Breast epithelium (tissue), 4 donors: ENCODE data around the gene ISG20. TPM values are rescaled to one million over a fixed set of nuclear protein-coding genes. Genes with fewer than 3 reads are reported as not detected.

Experiments
- DNase-seq, 2 donors: peaks; one replicate each; pipeline ENCODE4 v3.0.0-alpha.2; 2019; ENCODE audit warnings: low spot score in 2 of 2
- H3K27ac ChIP-seq, 2 donors: fragments of 200-600 bp; sonication (generic) in 1 of 2; one replicate each; pipeline ENCODE4 v1.5.1; 2016 to 2019; ENCODE audit warnings: mild to moderate bottlenecking in 1 of 2
- H3K27me3 ChIP-seq, 2 donors: fragments of 200-600 bp; sonication (generic) in 1 of 2; one replicate each; pipeline versions ENCODE4 v1.5.1 to v1.6.0; 2017 to 2019; ENCODE audit warnings: control low read depth in 1 of 2, mild to moderate bottlenecking in 1 of 2
- H3K36me3 ChIP-seq: fragments of 200-600 bp; one replicate; pipeline ENCODE4 v1.5.1; 2019
- H3K4me1 ChIP-seq, 2 donors: fragments of 200-600 bp; sonication (generic); one replicate each; pipeline ENCODE4 v1.5.1; 2016 to 2019; ENCODE audit warnings: control low read depth in 1 of 2
- H3K4me3 ChIP-seq, 3 donors: fragments of 200-600 bp; sonication (generic); 1 replicate in 2 of 3; 2 replicates in 1 of 3; pipeline ENCODE4 v1.5.1; 2016 to 2019; ENCODE audit warnings: mild to moderate bottlenecking in 3 of 3, moderate library complexity in 2 of 3
- H3K9me3 ChIP-seq, 2 donors: fragments of 200-600 bp; sonication (generic) in 1 of 2; one replicate each; pipeline ENCODE4 v1.5.1; 2016 to 2019; ENCODE audit warnings: control low read depth in 1 of 2
- POLR2A ChIP-seq: fragments of 450-650 bp; IDR thresholded peaks from one replicate; pipeline ENCODE4 v1.6.1; 2016; ENCODE audit warnings: antibody characterized with exemption, mild to moderate bottlenecking, moderate library complexity
- POLR2AphosphoS5 ChIP-seq, 3 donors: sonication (generic); formaldehyde crosslinking; IDR thresholded peaks; one replicate each; pipeline ENCODE4 v1.6.1; 2017; ENCODE audit warnings: antibody characterized with exemption in 3 of 3
- intact Hi-C: fragments of 100-400 bp; cut with DNase I; formaldehyde crosslinking; loops from one replicate; pipeline ENCODE4 v1.15.1; 2023; ENCODE audit warnings: low total_unique reads
- total RNA-seq, 3 donors: library from RNA; depleted of rRNA; stranded (reverse); fragments of >200 nt; gene quantifications; one replicate each; pipeline ENCODE4 v1.1.0, GENCODE V29; 2016
- TF ChIP-seq, protein P1 (sequence below), 3 donors: fragments of 450-650 bp; IDR thresholded peaks; one replicate each; pipeline ENCODE4 v1.5.1; 2016 to 2017; ENCODE audit warnings: antibody characterized with exemption in 3 of 3, mild to moderate bottlenecking in 3 of 3, moderate library complexity in 3 of 3

The ISG20 gene
- total RNA-seq, 3 donors from 2014 or later = 7.4 to 34.4 (median 18.6) TPM

GRCh38 chr15:88695101-88695500 lies 56.3 kb downstream of the ISG20 start:
- H3K4me1 ChIP-seq = no peaks in the 10 kb centered on the region
- TF ChIP-seq POLR2A (no peak), POLR2AphosphoS5 (IDR thresholded peaks at IDR 0.05) (no peak)
- TF ChIP-seq, protein P1, sequence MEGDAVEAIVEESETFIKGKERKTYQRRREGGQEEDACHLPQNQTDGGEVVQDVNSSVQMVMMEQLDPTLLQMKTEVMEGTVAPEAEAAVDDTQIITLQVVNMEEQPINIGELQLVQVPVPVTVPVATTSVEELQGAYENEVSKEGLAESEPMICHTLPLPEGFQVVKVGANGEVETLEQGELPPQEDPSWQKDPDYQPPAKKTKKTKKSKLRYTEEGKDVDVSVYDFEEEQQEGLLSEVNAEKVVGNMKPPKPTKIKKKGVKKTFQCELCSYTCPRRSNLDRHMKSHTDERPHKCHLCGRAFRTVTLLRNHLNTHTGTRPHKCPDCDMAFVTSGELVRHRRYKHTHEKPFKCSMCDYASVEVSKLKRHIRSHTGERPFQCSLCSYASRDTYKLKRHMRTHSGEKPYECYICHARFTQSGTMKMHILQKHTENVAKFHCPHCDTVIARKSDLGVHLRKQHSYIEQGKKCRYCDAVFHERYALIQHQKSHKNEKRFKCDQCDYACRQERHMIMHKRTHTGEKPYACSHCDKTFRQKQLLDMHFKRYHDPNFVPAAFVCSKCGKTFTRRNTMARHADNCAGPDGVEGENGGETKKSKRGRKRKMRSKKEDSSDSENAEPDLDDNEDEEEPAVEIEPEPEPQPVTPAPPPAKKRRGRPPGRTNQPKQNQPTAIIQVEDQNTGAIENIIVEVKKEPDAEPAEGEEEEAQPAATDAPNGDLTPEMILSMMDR (IDR thresholded peaks at IDR 0.05) = no peak
- no peak overlapping the region for H3K27ac ChIP-seq
- H3K4me3 ChIP-seq = no peak overlapping the region
- no peaks in the 10 kb centered on the region for H3K36me3 ChIP-seq
- no peak for DNase-seq
- intact Hi-C loops = no loop called here
- H3K27me3 ChIP-seq = peaks cover 0 to 19% of the 10 kb centered on the region in 2 donors
- H3K9me3 ChIP-seq = no peaks in the 10 kb centered on the region

GRCh38 chr15:88695691-88696251 lies 57.0 kb downstream of the ISG20 start:
- Histone ChIP-seq H3K36me3 (no peaks in the 10 kb centered on the region), H3K4me1 (no peaks in the 10 kb centered on the region), H3K9me3 (no peaks in the 10 kb centered on the region), H3K27me3 (peaks cover 0 to 19% of the 10 kb centered on the region in 2 donors), H3K4me3 (no peak overlapping the region), H3K27ac (no peak overlapping the region)
- no peak for TF ChIP-seq POLR2AphosphoS5 (IDR thresholded peaks at IDR 0.05)
- no peak for TF ChIP-seq POLR2A
- TF ChIP-seq, protein P1 (IDR thresholded peaks at IDR 0.05) = no peak
- DNase-seq = peak in 1 of 2 donors; percentile 40
- intact Hi-C loops = no loop called here

- Histone ChIP-seq H3K36me3 (no peaks in the 10 kb centered on the region), H3K4me1 (no peaks in the 10 kb centered on the region), H3K9me3 (no peaks in the 10 kb centered on the region), H3K27me3 (peaks cover 0 to 19% of the 10 kb centered on the region in 2 donors), H3K27ac (no peak overlapping the region), H3K4me3 (no peak overlapping the region)
- no peak for DNase-seq
- TF ChIP-seq POLR2A (no peak), POLR2AphosphoS5 (IDR thresholded peaks at IDR 0.05) (no peak)
- intact Hi-C loops = no loop called here
Observed at GRCh38 chr15:88696254-88696653, 57.4 kb downstream of the ISG20 start.

GRCh38 chr15:88697276-88697675 lies 58.5 kb downstream of the ISG20 start:
- no peaks in the 10 kb centered on the region for H3K36me3 ChIP-seq
- intact Hi-C loops = no loop called here

DNA sequence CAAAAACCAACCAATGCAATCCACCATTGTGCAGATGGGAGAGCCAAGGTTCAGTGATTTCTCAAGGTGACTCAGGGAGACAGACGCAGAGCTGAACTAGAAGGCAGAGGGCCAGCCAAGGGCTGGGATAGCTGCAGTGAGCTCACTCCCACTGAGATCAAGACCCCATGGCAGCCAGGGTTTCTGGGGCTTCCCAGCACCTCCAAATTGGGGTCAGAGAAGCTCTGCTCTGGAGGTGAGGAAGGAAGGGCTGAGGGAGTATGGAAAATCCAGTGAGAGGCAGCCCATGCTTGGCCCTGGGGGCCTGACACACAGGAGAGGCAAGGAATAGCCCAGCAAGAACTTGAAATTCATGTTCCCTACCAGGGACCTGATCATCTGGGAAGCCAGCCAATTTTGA lies 61.0 kb downstream of the ISG20 start:
- no peak overlapping the region for H3K27ac ChIP-seq
- H3K27me3 ChIP-seq = peaks cover 0 to 19% of the 10 kb centered on the region in 2 donors
- TF ChIP-seq, protein P1 (IDR thresholded peaks at IDR 0.05) = no peak
- no peak for TF ChIP-seq POLR2AphosphoS5 (IDR thresholded peaks at IDR 0.05)
- no peak for TF ChIP-seq POLR2A
- no peaks in the 10 kb centered on the region for H3K9me3 ChIP-seq
- DNase-seq = no peak
- no peak overlapping the region for H3K4me3 ChIP-seq
- intact Hi-C loops = no loop called here
- no peaks in the 10 kb centered on the region for H3K4me1 ChIP-seq
- no peaks in the 10 kb centered on the region for H3K36me3 ChIP-seq

More at GRCh38 chr15:88697276-88697675, 58.5 kb downstream of the ISG20 start:
- peak in 1 of 2 donors; percentile 19 for DNase-seq
- Histone ChIP-seq H3K4me1 (no peaks in the 10 kb centered on the region), H3K27ac (no peak overlapping the region), H3K9me3 (no peaks in the 10 kb centered on the region), H3K27me3 (peaks cover 0 to 19% of the 10 kb centered on the region in 2 donors), H3K4me3 (no peak overlapping the region)
- TF ChIP-seq POLR2AphosphoS5 (IDR thresholded peaks at IDR 0.05) (no peak), POLR2A (no peak)
- TF ChIP-seq, protein P1 (IDR thresholded peaks at IDR 0.05) = no peak
